H1 (cell line): ENCODE results near the gene GRIA4. TPM values are rescaled to one million over a fixed set of nuclear protein-coding genes. Genes with fewer than 3 reads are reported as not detected.

ENCODE experiments used
- CTCF ChIA-PET: fragments of 300-600 bp; sonication (Branson Sonifier 250); formaldehyde crosslinking; loops from one replicate; lab custom pipeline; 2021; ENCODE audit not compliant: partially characterized antibody; lab: Charles Lee
- POLR2A ChIA-PET: fragments of 300-600 bp; sonication (Branson Sonifier 250); formaldehyde crosslinking; loops from one replicate; lab custom pipeline; 2021; ENCODE audit warnings: inconsistent platforms; ENCODE audit not compliant: partially characterized antibody; lab: Charles Lee
- DNase-seq, 2 experiments: peaks; one replicate each; pipeline versions ENCODE4 v3.0.0 to v3.0.0-alpha.2; 2010 to 2022; ENCODE audit warnings: low spot score in 2 of 2, low read depth in 1 of 2, mixed read lengths in 1 of 2
- FAIRE-seq: peaks from 2 replicates; lab custom pipeline; 2011; peaks lifted over from hg19 to GRCh38; lab: Jason Lieb, UNC
- H2AFZ ChIP-seq: 2 replicates; pipeline ENCODE4 v1.8.1; 2012; ENCODE audit warnings: low read length, inconsistent platforms
- H2AK5ac ChIP-seq: 2 replicates; pipeline ENCODE4 v1.6.1; 2013; ENCODE audit warnings: low read depth, low read length
- H2BK120ac ChIP-seq: replicated peaks from 2 replicates; pipeline ENCODE3; 2013; ENCODE audit warnings: low read depth, low read length, inconsistent platforms
- H2BK12ac ChIP-seq: 2 replicates; pipeline ENCODE4 v1.6.1; 2013; ENCODE audit warnings: low read depth, low read length
- H2BK15ac ChIP-seq: 2 replicates; pipeline ENCODE4 v1.6.1; 2013; ENCODE audit warnings: low read length
- H2BK20ac ChIP-seq: 2 replicates; pipeline ENCODE4 v1.6.1; 2013; ENCODE audit warnings: low read length
- H2BK5ac ChIP-seq: 2 replicates; pipeline ENCODE4 v1.6.1; 2013; ENCODE audit warnings: low read depth, low read length
- H3K14ac ChIP-seq: 2 replicates; pipeline ENCODE4 v1.6.1; 2013; ENCODE audit warnings: inconsistent platforms; ENCODE audit not compliant: insufficient read length
- H3K18ac ChIP-seq: 2 replicates; pipeline ENCODE4 v1.6.1; 2013; ENCODE audit warnings: low read length; ENCODE audit errors: extremely low read depth
- H3K23ac ChIP-seq: 2 replicates; pipeline ENCODE4 v1.6.1; 2013; ENCODE audit warnings: inconsistent platforms; ENCODE audit not compliant: insufficient read length
- H3K23me2 ChIP-seq: 2 replicates; pipeline ENCODE4 v1.6.1; 2013; ENCODE audit warnings: low read depth, low read length
- H3K27ac ChIP-seq: 2 replicates; pipeline ENCODE4 v1.6.1; 2011; ENCODE audit warnings: low read depth, low read length, inconsistent platforms
- H3K27me3 ChIP-seq, 4 experiments: replicated peaks in 1 of 4; 1 replicate in 1 of 4; 2 replicates in 3 of 4; pipeline versions ENCODE4 v1.6.1 to v1.8.1; 2011 to 2013; ENCODE audit warnings: low read length in 3 of 4, mild to moderate bottlenecking in 3 of 4, inconsistent platforms in 2 of 4, mixed read lengths in 2 of 4, moderate library complexity in 1 of 4; ENCODE audit not compliant: control insufficient read depth in 3 of 4, insufficient read depth in 3 of 4; ENCODE audit errors: extremely low read depth in 1 of 4
- H3K36me3 ChIP-seq, 4 experiments: 2 replicates each; pipeline versions ENCODE4 v1.6.1 to v1.8.1; 2011 to 2013; ENCODE audit warnings: mild to moderate bottlenecking in 4 of 4, low read length in 3 of 4, moderate library complexity in 2 of 4, control low read depth in 1 of 4, inconsistent platforms in 1 of 4; ENCODE audit not compliant: insufficient read depth in 4 of 4, control insufficient read depth in 2 of 4
- H3K4ac ChIP-seq: replicated peaks from 2 replicates; pipeline ENCODE3; 2013; ENCODE audit warnings: low read length, low read depth, mixed read lengths, inconsistent platforms; ENCODE audit not compliant: insufficient read length
- H3K4me1 ChIP-seq, 4 experiments: replicated peaks in 1 of 4; 1 replicate in 1 of 4; 2 replicates in 3 of 4; pipeline versions ENCODE4 v1.6.1 to v1.8.1; 2011 to 2013; ENCODE audit warnings: low read length in 3 of 4, inconsistent platforms in 2 of 4, mixed read lengths in 1 of 4; ENCODE audit not compliant: insufficient read depth in 4 of 4, control insufficient read depth in 3 of 4
- H3K4me2 ChIP-seq, 2 experiments: 2 replicates each; pipeline versions ENCODE4 v1.6.1 to v1.8.1; 2011 to 2013; ENCODE audit warnings: low read depth in 2 of 2, low read length in 2 of 2, control low read depth in 1 of 2, inconsistent platforms in 1 of 2, mild to moderate bottlenecking in 1 of 2; ENCODE audit not compliant: insufficient read depth in 1 of 2
- H3K4me3 ChIP-seq, 4 experiments: fragments of 200-600, 300-600 bp in 1 of 4; sonication (generic), shearing (Covaris generic), sonication (Bioruptor Twin) in 1 of 4; 2 replicates each; pipeline versions ENCODE4 v1.5.1 to v1.8.1; 2011 to 2016; ENCODE audit warnings: low read length in 4 of 4, low read depth in 3 of 4, control low read depth in 2 of 4, inconsistent platforms in 2 of 4, mild to moderate bottlenecking in 2 of 4, mixed read lengths in 1 of 4, moderate library complexity in 1 of 4; ENCODE audit not compliant: insufficient read depth in 2 of 4; ENCODE audit errors: extremely low read depth in 1 of 4
- H3K56ac ChIP-seq: replicated peaks from 2 replicates; pipeline ENCODE3; 2013; ENCODE audit warnings: low read depth, mild to moderate bottlenecking, mixed read lengths, low read length, inconsistent platforms; ENCODE audit not compliant: insufficient read length
- H3K79me1 ChIP-seq: 2 replicates; pipeline ENCODE4 v1.6.1; 2013; ENCODE audit warnings: low read depth, low read length, control low read depth
- H3K79me2 ChIP-seq, 2 experiments: 2 replicates each; pipeline versions ENCODE4 v1.6.1 to v1.8.1; 2012 to 2013; ENCODE audit warnings: low read length in 2 of 2, mild to moderate bottlenecking in 2 of 2, inconsistent platforms in 1 of 2; ENCODE audit not compliant: insufficient read depth in 2 of 2, control insufficient read depth in 1 of 2
- H3K9ac ChIP-seq, 4 experiments: replicated peaks in 1 of 4; 1 replicate in 1 of 4; 2 replicates in 3 of 4; pipeline versions ENCODE4 v1.6.1 to v1.8.1; 2011 to 2013; ENCODE audit warnings: low read depth in 3 of 4, low read length in 3 of 4, control low read depth in 2 of 4, mild to moderate bottlenecking in 2 of 4, moderate library complexity in 2 of 4, inconsistent platforms in 1 of 4; ENCODE audit errors: extremely low read depth in 1 of 4
- H3K9me3 ChIP-seq, 2 experiments: 2 replicates each; pipeline versions ENCODE4 v1.6.1 to v1.8.1; 2012 to 2013; ENCODE audit warnings: mild to moderate bottlenecking in 2 of 2, moderate library complexity in 2 of 2, control low read depth in 1 of 2, inconsistent platforms in 1 of 2, low read depth in 1 of 2, low read length in 1 of 2, mixed read lengths in 1 of 2; ENCODE audit not compliant: insufficient read depth in 2 of 2
- H4K20me1 ChIP-seq, 2 experiments: replicated peaks in 1 of 2; 2 replicates each; pipeline versions ENCODE3 to v1.8.1; 2011 to 2013; ENCODE audit warnings: inconsistent platforms in 2 of 2, low read length in 2 of 2, mild to moderate bottlenecking in 1 of 2; ENCODE audit not compliant: insufficient read depth in 2 of 2, control insufficient read depth in 1 of 2
- H4K5ac ChIP-seq: 2 replicates; pipeline ENCODE4 v1.6.1; 2013; ENCODE audit warnings: low read length, low read depth, mixed read lengths, inconsistent platforms; ENCODE audit not compliant: insufficient read length
- H4K8ac ChIP-seq: 2 replicates; pipeline ENCODE4 v1.8.0; 2013; ENCODE audit warnings: mild to moderate bottlenecking, moderate library complexity, low read length, inconsistent platforms; ENCODE audit not compliant: insufficient read depth; ENCODE audit errors: extremely low read depth
- H4K91ac ChIP-seq: replicated peaks from 2 replicates; pipeline ENCODE3; 2013; ENCODE audit warnings: low read length, mixed read lengths, inconsistent platforms; ENCODE audit not compliant: insufficient read length
- CREB1 ChIP-seq: IDR thresholded peaks from 2 replicates; pipeline ENCODE4 v1.6.1; 2012; ENCODE audit warnings: inconsistent platforms
- RFX5 ChIP-seq: IDR thresholded peaks from 2 replicates; pipeline ENCODE4 v1.6.1; 2011; ENCODE audit warnings: low read depth, low read length, improper control_type of control experiment, borderline replicate concordance
- SP2 ChIP-seq: IDR thresholded peaks from 2 replicates; pipeline ENCODE4 v1.6.1; 2012; ENCODE audit warnings: mild to moderate bottlenecking, low read length, inconsistent platforms
- WGBS, 2 experiments: shearing (Covaris generic) in 1 of 2; methylation state at CpG; one replicate each; pipeline versions ENCODE4 v1.1.6 to v1.1.7; 2013 to 2015; ENCODE audit warnings: low lambda C conversion rate in 2 of 2, mixed read lengths in 2 of 2, inconsistent platforms in 1 of 2, low coverage in 1 of 2, missing lambda C conversion rate in 1 of 2; ENCODE audit not compliant: insufficient replicate concordance in 2 of 2, insufficient coverage in 1 of 2, insufficient read length in 1 of 2; ENCODE audit errors: extremely low coverage in 1 of 2, missing lambda C conversion rate in 1 of 2; 5-methylcytosine and 5-hydroxymethylcytosine counted together
- polyA plus RNA-seq, 7 experiments: library from polyadenylated mRNA; depleted of rRNA in 3 of 7; stranded (reverse) in 5 of 7; unstranded in 2 of 7; fragments of >200 nt in 5 of 7; fragments of 200-250 nt in 2 of 7; gene quantifications; 1 replicate in 5 of 7; 2 replicates in 1 of 7; 4 replicates in 1 of 7; pipeline versions ENCODE4 v1.2.1 to v1.2.3, GENCODE V29; 2011 to 2013; ENCODE audit warnings: missing spikeins in 2 of 7, mixed read lengths in 2 of 7
- total RNA-seq: library from RNA; stranded (reverse); fragmentation: NEBNext Ultra II Directional; extraction: Animal tissue kit (Norgen Biotek cat#: 25700); gene quantifications from 2 replicates; pipeline ENCODE4 v1.2.1, GENCODE V29; 2021
- TF ChIP-seq, protein P1 (sequence below): IDR thresholded peaks from 2 replicates; pipeline ENCODE4 v1.6.1; 2012; ENCODE audit warnings: inconsistent platforms

GRIA4 gene
- total and polyA plus RNA-seq, 2 of the 8 experiments (the other 6 are each of a cell fraction or from before 2014, with no cell fraction given) = 12.5 to 21.8 TPM

GRCh38 chr11:105906517-105906916, 296.6 kb downstream of the GRIA4 start:
- H3K23ac ChIP-seq = no peak overlapping the region
- H3K27ac ChIP-seq = no peak overlapping the region
- peaks cover 0 to 1% (median 0%) of the 10 kb centered on the region in 4 experiments; a peak in 1 of 7 replicates for H3K27me3 ChIP-seq
- H4K91ac ChIP-seq = no peak overlapping the region
- TF ChIP-seq CREB1 (no peak), RFX5 (no peak), SP2 (no peak)
- TF ChIP-seq, protein P1, sequence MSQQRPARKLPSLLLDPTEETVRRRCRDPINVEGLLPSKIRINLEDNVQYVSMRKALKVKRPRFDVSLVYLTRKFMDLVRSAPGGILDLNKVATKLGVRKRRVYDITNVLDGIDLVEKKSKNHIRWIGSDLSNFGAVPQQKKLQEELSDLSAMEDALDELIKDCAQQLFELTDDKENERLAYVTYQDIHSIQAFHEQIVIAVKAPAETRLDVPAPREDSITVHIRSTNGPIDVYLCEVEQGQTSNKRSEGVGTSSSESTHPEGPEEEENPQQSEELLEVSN = no peak
- TF ChIP-seq, all 59 proteins: peak for 0
- Histone ChIP-seq H3K9ac (no peak overlapping the region), H3K23me2 (no peaks in the 10 kb centered on the region), H3K79me2 (no peaks in the 10 kb centered on the region), H3K4me3 (no peak overlapping the region), H4K20me1 (no peaks in the 10 kb centered on the region), H2BK12ac (no peak overlapping the region), H2BK15ac (no peak overlapping the region), H3K9me3 (no peaks in the 10 kb centered on the region), H3K14ac (no peak overlapping the region), H4K8ac (no peak overlapping the region; the same call in 1 of the 2 replicates), H4K5ac (no peak overlapping the region), H2BK120ac (no peak overlapping the region), H3K4me1 (peaks cover 0 to 2% (median 0%) of the 10 kb centered on the region in 4 experiments; a peak in 1 of 7 replicates), H3K56ac (no peak overlapping the region), H3K79me1 (no peaks in the 10 kb centered on the region), H3K18ac (no peak overlapping the region), H2BK5ac (no peak overlapping the region), H3K4ac (no peak overlapping the region), H2BK20ac (no peak overlapping the region), H3K36me3 (no peaks in the 10 kb centered on the region), H2AK5ac (no peak overlapping the region), H2AFZ (no peak overlapping the region), H3K4me2 (no peak overlapping the region)
- POLR2A ChIA-PET = no interaction called here
- DNase-seq (no peak), FAIRE-seq (no peak)
- WGBS, 2 experiments = 90% methylated on average over 5 of the region's 5 CpGs; no CpG with 5 or more reads in 1 of the 2 experiments
- CTCF ChIA-PET = no interaction called here
